ENCODE measurements around the gene MTFR1L.

Gene MTFR1L

GRCh38 chr1:25773441-25774125 is 46.2 kb upstream of the MTFR1L start:
- no peak for DNase-seq (ENCODE audit: extremely low spot score)
- ChIA-PET POLR2A (no interaction called here), CTCF (no interaction called here)
- TF ChIP-seq CTCF (IDR thresholded peaks at IDR 0.05; ENCODE audit: control extremely low read depth, extremely low read depth, low read depth, missing control alignments) = no peak

GRCh38 chr1:25774206-25774803 is 45.4 kb upstream of the MTFR1L start:
- no peak for DNase-seq (ENCODE audit: extremely low spot score)
- no peak for TF ChIP-seq CTCF (IDR thresholded peaks at IDR 0.05; ENCODE audit: control extremely low read depth, extremely low read depth, low read depth, missing control alignments)
- ChIA-PET POLR2A (no interaction called here), CTCF (interaction anchor here (1.3 kb wide), 1 partner anchor 8 kb away, joined by 3 read pairs; no protein-coding TSS in a partner anchor)

GRCh38 chr1:25774921-25775771 is 44.6 kb upstream of the MTFR1L start:
- ChIA-PET CTCF (interaction anchor here (1.3 kb wide), 1 partner anchor 9 kb away, joined by 3 read pairs; no protein-coding TSS in a partner anchor), POLR2A (no interaction called here)
- DNase-seq (ENCODE audit: extremely low spot score) = peak; percentile 58
- no peak for TF ChIP-seq CTCF (IDR thresholded peaks at IDR 0.05; ENCODE audit: control extremely low read depth, extremely low read depth, low read depth, missing control alignments)

- DNase-seq (ENCODE audit: extremely low spot score) = no peak
- POLR2A ChIA-PET = no interaction called here
- CTCF ChIA-PET = no interaction called here
- no peak for TF ChIP-seq CTCF (IDR thresholded peaks at IDR 0.05; ENCODE audit: control extremely low read depth, extremely low read depth, low read depth, missing control alignments)
Observed at GRCh38 chr1:25779388-25779787, 40.4 kb upstream of the MTFR1L start.

GRCh38 chr1:25779894-25780293 is 39.9 kb upstream of the MTFR1L start:
- no peak for TF ChIP-seq CTCF (IDR thresholded peaks at IDR 0.05; ENCODE audit: control extremely low read depth, extremely low read depth, low read depth, missing control alignments)
- CTCF ChIA-PET = no interaction called here
- POLR2A ChIA-PET = no interaction called here
- DNase-seq (ENCODE audit: extremely low spot score) = no peak

GRCh38 chr1:25780318-25781129 is 39.2 kb upstream of the MTFR1L start:
- CTCF ChIA-PET = interaction anchor here (1.2 kb wide), 1 partner anchor 13 kb away, joined by 3 read pairs; no protein-coding TSS in a partner anchor
- no peak for DNase-seq (ENCODE audit: extremely low spot score)
- POLR2A ChIA-PET = no interaction called here
- no peak for TF ChIP-seq CTCF (IDR thresholded peaks at IDR 0.05; ENCODE audit: control extremely low read depth, extremely low read depth, low read depth, missing control alignments)
